Activated CD4-positive, alpha-beta T cell treated with anti-CD3 and anti-CD28 coated beads for 36 hours (primary cell): ENCODE measurements around the gene CPT1C. TPM values are rescaled to one million over a fixed set of nuclear protein-coding genes. Genes with fewer than 3 reads are reported as not detected.

Experiments used
- ATAC-seq: fragments of 200-7000 bp; cut with Tn5 transposase; one replicate; pipeline ENCODE4 v1.10.0; 2021; ENCODE audit warnings: mild to moderate bottlenecking, moderate library complexity
- CTCF ChIA-PET: fragments of 350-600 bp; sonication (Branson Sonifier 250); formaldehyde crosslinking; loops from one replicate; lab custom pipeline; 2021; ENCODE audit warnings: antibody characterized with exemption; lab: Charles Lee
- POLR2A ChIA-PET: fragments of 350-600 bp; sonication (Branson Sonifier 250); formaldehyde crosslinking; loops from one replicate; lab custom pipeline; 2021; ENCODE audit warnings: antibody characterized with exemption, inconsistent platforms; lab: Charles Lee
- DNase-seq: peaks from one replicate; pipeline ENCODE4 v3.0.0-alpha.2; 2020
- H3K27ac Mint-ChIP-seq: one replicate; pipeline ENCODE4 v1.8.0; 2021; ENCODE audit warnings: mixed read lengths
- H3K27me3 Mint-ChIP-seq: one replicate; pipeline ENCODE4 v1.8.0; 2021; ENCODE audit warnings: mixed read lengths
- H3K36me3 Mint-ChIP-seq: one replicate; pipeline ENCODE4 v1.8.0; 2021; ENCODE audit warnings: low read depth, mixed read lengths
- H3K4me1 Mint-ChIP-seq: one replicate; pipeline ENCODE4 v1.8.0; 2021; ENCODE audit warnings: mixed read lengths
- H3K4me3 Mint-ChIP-seq: one replicate; pipeline ENCODE4 v1.8.0; 2021; ENCODE audit warnings: mild to moderate bottlenecking, moderate library complexity, mixed read lengths
- H3K9me3 Mint-ChIP-seq: one replicate; pipeline ENCODE4 v1.8.0; 2021; ENCODE audit warnings: low read depth, mixed read lengths
- intact Hi-C, 2 experiments: fragments of 100-400 bp; cut with DNase I in 1 of 2; cut with micrococcal nuclease in 1 of 2; formaldehyde crosslinking; loops; one replicate each; pipeline versions ENCODE4 v1.14.2 to v1.15.1; 2022 to 2024; cut with DNase I, micrococcal nuclease
- total RNA-seq, 2 experiments: library from RNA; stranded (reverse); gene quantifications; one replicate each; pipeline ENCODE4 v1.2.3, GENCODE V29; 2021

CPT1C gene
- total RNA-seq, 2 experiments from 2014 or later, result 1.1 to 1.6 TPM

- Mint-ChIP-seq H3K9me3 (no peaks in the 10 kb centered on the region), H3K4me1 (peaks cover 38% of the 10 kb centered on the region), H3K4me3 (peak overlapping the region; percentile 94), H3K36me3 (peaks cover 26% of the 10 kb centered on the region), H3K27ac (peak overlapping the region; percentile 99), H3K27me3 (no peaks in the 10 kb centered on the region)
- POLR2A ChIA-PET, result interaction anchor here (0.6 to 3.8 kb wide), 12 partner anchors 9 to 223 kb away, joined by 3 to 39 read pairs (median 4); partner anchors contain the start of genes ALDH16A1, BCL2L12, IRF3 and RPS11
- ATAC-seq (peak; percentile 7), DNase-seq (peak; percentile 66)
- CTCF ChIA-PET, result interaction anchor here (0.6 to 7.0 kb wide), 16 partner anchors 11 to 1502 kb away, joined by 3 to 62 read pairs (median 5); partner anchors contain the start of genes ADM5, BCL2L12, CPT1C and IRF3
- intact Hi-C loops, result loop anchor here (1.0 to 10.0 kb wide), 20 partner anchors 11 to 1419 kb away; partner anchors contain the start of genes BCL2L12 (in 2 of the 2), IRF3 (in 2 of the 2), RPS11 (in 2 of the 2) and AKT1S1 (in 1 of the 2)
These were observed 14.7 kb upstream of the CPT1C start for GRCh38 chr19:49676136-49676783.

- CTCF ChIA-PET, result interaction anchor here (0.7 to 7.0 kb wide), 14 partner anchors 11 to 571 kb away, joined by 3 to 62 read pairs (median 5); partner anchors contain the start of genes ADM5, BCL2L12, CPT1C and IRF3
- Mint-ChIP-seq H3K4me1 (peaks cover 39% of the 10 kb centered on the region), H3K36me3 (peaks cover 26% of the 10 kb centered on the region), H3K27me3 (no peaks in the 10 kb centered on the region), H3K9me3 (no peaks in the 10 kb centered on the region), H3K4me3 (peak overlapping the region; percentile 94), H3K27ac (peak overlapping the region; percentile 99)
- intact Hi-C loops, result loop anchor here (1.0 to 10.0 kb wide), 22 partner anchors 12 to 1420 kb away; partner anchors contain the start of genes BCL2L12 (in 2 of the 2), IRF3 (in 2 of the 2), RPS11 (in 2 of the 2) and AKT1S1 (in 1 of the 2)
- POLR2A ChIA-PET, result interaction anchor here (0.6 to 3.8 kb wide), 13 partner anchors 9 to 223 kb away, joined by 3 to 39 read pairs (median 4); partner anchors contain the start of genes ALDH16A1, BCL2L12, IRF3 and RPS11
- DNase-seq (peak; percentile 100), ATAC-seq (peak; percentile 77)
These were observed 14.1 kb upstream of the CPT1C start for GRCh38 chr19:49676784-49677230.

- H3K4me3 Mint-ChIP-seq, result peak within 1 kb of the TSS; percentile 94
- CTCF ChIA-PET, result interaction anchor here (0.6 to 4.8 kb wide), 13 partner anchors 10 to 571 kb away, joined by 3 to 33 read pairs (median 5); partner anchors contain the start of genes ADM5, BCL2L12, CPT1C and IRF3
- peaks cover 39% of the 10 kb centered on the region for H3K4me1 Mint-ChIP-seq
- H3K9me3 Mint-ChIP-seq, result no peaks in the 10 kb centered on the region
- intact Hi-C loops, result loop anchor here (1.0 to 10.0 kb wide), 11 partner anchors 85 to 1420 kb away; partner anchors contain the start of genes CARD8 (in 1 of the 2), DBP (in 1 of the 2), GYS1 (in 1 of the 2) and PNKP (in 1 of the 2)
- peak within 1 kb of the TSS; percentile 99 for H3K27ac Mint-ChIP-seq
- POLR2A ChIA-PET, result interaction anchor here (1.0 to 3.8 kb wide), 7 partner anchors 9 to 182 kb away, joined by 3 to 39 read pairs (median 7); partner anchors contain the start of genes RPS11, RRAS and SCAF1
- ATAC-seq (no peak), DNase-seq (peak; percentile 67)
- H3K36me3 Mint-ChIP-seq, result peaks cover 28% of the 10 kb centered on the region
- H3K27me3 Mint-ChIP-seq, result no peaks in the 10 kb centered on the region
These were observed 13.6 kb upstream of the CPT1C start, which contains the start of gene PRMT1 for GRCh38 chr19:49677231-49677900. PRMT1 (plus strand) TSS chr19:49677271; CDS start chr19:49677281, 10 bp downstream.

GRCh38 chr19:49677901-49678674 is 12.8 kb upstream of the CPT1C start:
- Mint-ChIP-seq H3K27me3 (no peaks in the 10 kb centered on the region), H3K36me3 (peaks cover 31% of the 10 kb centered on the region), H3K9me3 (no peaks in the 10 kb centered on the region), H3K27ac (peak overlapping the region; percentile 93), H3K4me1 (peaks cover 40% of the 10 kb centered on the region), H3K4me3 (peak overlapping the region; percentile 94)
- ChIA-PET POLR2A (interaction anchor here (0.5 to 3.8 kb wide), 5 partner anchors 9 to 205 kb away, joined by 3 to 39 read pairs (median 3); partner anchors contain the start of genes FLT3LG, RRAS and SCAF1), CTCF (interaction anchor here (0.6 to 4.8 kb wide), 23 partner anchors 10 to 343 kb away, joined by 3 to 33 read pairs (median 4); partner anchors contain the start of genes ADM5, CPT1C, IRF3 and RRAS)
- ATAC-seq (peak; percentile 8), DNase-seq (peak; percentile 91)
- intact Hi-C loops, result loop anchor here (1.0 to 10.0 kb wide), 14 partner anchors 38 to 1421 kb away; partner anchors contain the start of genes CARD8 (in 1 of the 2), DBP (in 1 of the 2), FLT3LG (in 1 of the 2) and GYS1 (in 1 of the 2)

- DNase-seq (no peak), ATAC-seq (no peak)
- Mint-ChIP-seq H3K36me3 (peaks cover 34% of the 10 kb centered on the region), H3K9me3 (no peaks in the 10 kb centered on the region), H3K4me1 (peaks cover 40% of the 10 kb centered on the region), H3K27me3 (no peaks in the 10 kb centered on the region), H3K4me3 (peak overlapping the region; percentile 94), H3K27ac (peak overlapping the region; percentile 93)
- ChIA-PET CTCF (interaction anchor here (0.6 to 4.8 kb wide), 17 partner anchors 10 to 946 kb away, joined by 3 to 33 read pairs (median 4); partner anchors contain the start of genes ADM5, IRF3, RRAS and SCAF1), POLR2A (interaction anchor here (0.5 to 3.8 kb wide), 4 partner anchors 38 to 206 kb away, joined by 3 to 39 read pairs (median 4); partner anchors contain the start of genes FLT3LG, RRAS and SCAF1)
- intact Hi-C loops, result loop anchor here (1.0 to 10.0 kb wide), 8 partner anchors 39 to 1422 kb away; partner anchors contain the start of genes CARD8 (in 1 of the 2), FLT3LG (in 1 of the 2), GYS1 (in 1 of the 2) and PNKP (in 1 of the 2)
These were observed 11.7 kb upstream of the CPT1C start for GRCh38 chr19:49678985-49679770.

- no peak for DNase-seq
- Mint-ChIP-seq H3K9me3 (no peaks in the 10 kb centered on the region), H3K27me3 (no peaks in the 10 kb centered on the region), H3K4me1 (peaks cover 40% of the 10 kb centered on the region), H3K4me3 (peak overlapping the region; percentile 46), H3K36me3 (peaks cover 37% of the 10 kb centered on the region), H3K27ac (peak overlapping the region; percentile 75)
- CTCF ChIA-PET, result interaction anchor here (0.7 to 4.8 kb wide), 4 partner anchors 9 to 114 kb away, joined by 3 to 33 read pairs (median 3); partner anchors contain the start of genes ADM5, RRAS and SCAF1
- intact Hi-C loops, result loop anchor here (1.0 to 10.0 kb wide), 7 partner anchors 100 to 1423 kb away; partner anchors contain the start of genes CARD8 (in 1 of the 2), GYS1 (in 1 of the 2), NOSIP (in 1 of the 2) and PNKP (in 1 of the 2)
- POLR2A ChIA-PET, result no interaction called here
- ATAC-seq, result no peak
These were observed 11.0 kb upstream of the CPT1C start for GRCh38 chr19:49679771-49680413.

- Mint-ChIP-seq H3K4me1 (peaks cover 40% of the 10 kb centered on the region), H3K4me3 (peak overlapping the region; percentile 46), H3K36me3 (peaks cover 45% of the 10 kb centered on the region), H3K9me3 (no peaks in the 10 kb centered on the region), H3K27me3 (no peaks in the 10 kb centered on the region), H3K27ac (peak overlapping the region; percentile 75)
- ChIA-PET CTCF (interaction anchor here (0.5 to 4.8 kb wide), 15 partner anchors 9 to 1792 kb away, joined by 3 to 33 read pairs (median 4); partner anchors contain the start of genes ADM5, PTOV1, RRAS and SCAF1), POLR2A (no interaction called here)
- ATAC-seq (peak; percentile 5), DNase-seq (peak; percentile 98)
- intact Hi-C loops, result loop anchor here in 1 of 2 experiments (1.0 kb wide), 2 partner anchors 100 to 177 kb away; partner anchors contain the start of gene NOSIP
These were observed 10.2 kb upstream of the CPT1C start for GRCh38 chr19:49680421-49681351.

GRCh38 chr19:49681830-49682229 is 9.1 kb upstream of the CPT1C start:
- no peak for ATAC-seq
- peaks cover 47% of the 10 kb centered on the region for H3K36me3 Mint-ChIP-seq
- no peak for DNase-seq
- CTCF ChIA-PET, result interaction anchor here (0.7 to 4.8 kb wide), 4 partner anchors 34 to 135 kb away, joined by 3 to 33 read pairs (median 4); partner anchors contain the start of genes RRAS and SCAF1
- POLR2A ChIA-PET, result no interaction called here
- intact Hi-C loops, result no loop called here
- H3K4me1 Mint-ChIP-seq, result peaks cover 34% of the 10 kb centered on the region
- no peak overlapping the region for H3K4me3 Mint-ChIP-seq
- no peak overlapping the region for H3K27ac Mint-ChIP-seq
- no peaks in the 10 kb centered on the region for H3K27me3 Mint-ChIP-seq
- H3K9me3 Mint-ChIP-seq, result no peaks in the 10 kb centered on the region
